Frontal cortex (tissue), 4 donors: ENCODE results near the gene RBBP8NL. TPM values are rescaled to one million over a fixed set of nuclear protein-coding genes. Genes with fewer than 3 reads are reported as not detected.

ENCODE experiments used
- DNase-seq, 2 donors: peaks; one replicate each; pipeline ENCODE4 v3.0.0; 2012; ENCODE audit warnings: low spot score in 2 of 2
- FAIRE-seq: peaks from 2 replicates; lab custom pipeline; 2012; peaks lifted over from hg19 to GRCh38; lab: Jason Lieb, UNC
- total RNA-seq: library from RNA; depleted of rRNA; stranded (reverse); fragments of >200 nt; gene quantifications from one replicate; pipeline ENCODE4 v1.2.3, GENCODE V29; 2014
- donor health status: control.
- donor health status: control.
- donor health status: control.

Gene RBBP8NL
- total RNA-seq, 1 donor from 2014 or later: not detected

DNA sequence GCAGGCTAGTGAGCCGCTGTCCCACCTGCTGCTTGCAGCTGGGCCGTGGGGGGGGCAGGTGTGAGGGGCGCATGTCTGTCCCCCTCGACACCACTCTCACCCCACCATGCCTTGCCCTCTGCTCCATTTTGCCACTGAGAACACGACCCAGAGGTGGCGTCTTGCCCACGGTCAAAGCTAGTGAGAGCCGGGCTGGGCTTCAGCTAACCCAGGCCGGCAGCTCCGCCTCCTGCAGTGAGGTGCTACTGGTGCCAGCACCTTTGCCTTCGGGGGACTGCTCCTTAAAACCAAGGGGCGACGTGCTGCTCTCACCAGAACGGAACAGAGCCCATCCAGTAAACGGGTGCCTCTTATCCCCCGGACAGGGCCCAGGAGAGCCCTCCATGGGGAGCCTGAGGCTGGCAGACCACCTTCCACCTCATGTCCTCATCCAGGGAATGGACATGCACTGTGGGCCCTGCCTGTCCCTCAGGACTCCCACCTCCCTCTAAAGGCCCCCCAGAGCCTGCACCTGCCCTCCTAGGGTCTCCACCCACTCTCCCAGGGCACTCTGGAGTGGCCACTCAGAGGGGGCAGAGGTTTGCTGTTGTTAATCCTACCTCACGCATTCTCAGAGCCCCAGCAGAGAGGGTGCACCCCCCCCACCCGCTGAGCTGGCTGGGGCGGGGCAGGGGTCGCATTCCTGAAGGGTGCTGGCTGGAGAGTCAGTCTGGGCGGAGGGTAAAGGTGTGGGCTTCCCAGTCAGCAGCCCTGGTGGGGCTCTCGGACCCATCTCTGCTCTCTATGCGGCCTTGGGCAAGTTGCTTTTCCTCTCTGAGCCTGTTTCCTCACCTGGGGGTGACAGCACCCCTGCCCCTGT is 2.9 kb downstream of the RBBP8NL start:
- DNase-seq (no peak), FAIRE-seq (no peak)

DNA sequence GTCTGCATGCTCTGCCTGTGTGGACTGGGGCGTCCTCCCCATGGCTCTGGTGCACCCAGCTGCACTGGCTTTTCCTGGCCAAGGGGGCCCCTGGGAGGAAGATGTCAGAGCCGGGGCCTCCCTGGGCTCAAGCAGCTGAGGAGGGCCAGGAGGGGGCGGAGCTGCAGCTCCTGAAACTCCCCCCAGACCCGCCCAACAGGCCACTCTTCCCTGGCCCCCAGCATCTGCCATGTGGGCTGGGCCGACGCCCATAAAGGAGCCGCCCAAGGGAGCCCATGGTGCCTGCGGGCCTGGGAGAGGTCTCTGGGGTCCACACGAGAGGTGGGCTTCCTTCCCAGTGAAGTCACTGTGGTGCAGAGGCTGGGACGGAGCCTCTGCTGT is 4.0 kb downstream of the RBBP8NL start:
- no peak for FAIRE-seq
- DNase-seq: no peak

DNA sequence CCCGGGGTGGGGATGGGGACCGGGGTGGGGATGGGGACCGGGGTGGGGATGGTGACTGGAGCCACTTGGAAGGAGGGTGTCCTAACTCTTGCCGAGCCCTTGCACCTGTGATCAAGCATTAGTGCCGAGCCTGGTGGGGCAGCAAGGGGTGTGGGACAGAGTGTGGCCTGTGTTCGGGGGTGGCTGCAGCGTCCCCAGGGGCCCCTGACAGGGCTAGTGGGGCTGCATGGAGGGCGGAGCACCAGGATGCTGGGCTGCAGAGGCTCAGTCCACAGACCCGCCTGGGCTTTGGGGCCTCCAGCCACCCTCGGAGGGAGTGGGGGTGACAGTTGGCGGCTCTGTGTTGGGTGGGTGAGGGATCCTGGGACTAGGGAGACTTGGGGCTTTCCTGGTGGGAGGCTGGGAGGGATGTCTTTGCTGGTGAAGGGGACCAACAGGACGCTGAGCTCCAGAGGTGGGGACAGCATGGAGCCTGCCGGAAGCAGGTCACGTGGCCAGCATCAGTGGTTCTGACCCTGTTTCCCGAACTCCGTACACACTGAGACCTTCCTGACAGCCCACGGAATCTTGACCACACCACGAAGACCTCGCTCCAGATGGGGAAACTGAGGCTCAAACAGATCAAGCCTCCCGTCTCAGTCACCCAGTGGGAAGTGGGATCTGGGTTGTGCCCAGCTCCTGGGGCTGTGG is 4.6 kb downstream of the RBBP8NL start:
- FAIRE-seq (no peak), DNase-seq (no peak)

DNA sequence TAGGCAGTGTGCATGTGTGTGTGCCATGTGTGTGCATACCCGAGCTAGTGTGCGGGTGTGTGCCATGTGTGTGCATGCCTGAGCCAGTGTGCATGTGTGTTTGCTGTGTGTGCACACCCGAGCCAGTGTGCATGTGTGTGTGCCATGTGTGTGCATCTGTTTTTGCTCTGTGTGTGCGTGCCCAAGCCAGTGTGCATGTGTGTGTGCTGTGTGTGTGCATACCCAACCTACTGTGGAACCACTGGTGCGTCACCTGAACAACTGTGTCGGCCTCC is 5.7 kb downstream of the RBBP8NL start:
- DNase-seq (no peak), FAIRE-seq (no peak)

DNA sequence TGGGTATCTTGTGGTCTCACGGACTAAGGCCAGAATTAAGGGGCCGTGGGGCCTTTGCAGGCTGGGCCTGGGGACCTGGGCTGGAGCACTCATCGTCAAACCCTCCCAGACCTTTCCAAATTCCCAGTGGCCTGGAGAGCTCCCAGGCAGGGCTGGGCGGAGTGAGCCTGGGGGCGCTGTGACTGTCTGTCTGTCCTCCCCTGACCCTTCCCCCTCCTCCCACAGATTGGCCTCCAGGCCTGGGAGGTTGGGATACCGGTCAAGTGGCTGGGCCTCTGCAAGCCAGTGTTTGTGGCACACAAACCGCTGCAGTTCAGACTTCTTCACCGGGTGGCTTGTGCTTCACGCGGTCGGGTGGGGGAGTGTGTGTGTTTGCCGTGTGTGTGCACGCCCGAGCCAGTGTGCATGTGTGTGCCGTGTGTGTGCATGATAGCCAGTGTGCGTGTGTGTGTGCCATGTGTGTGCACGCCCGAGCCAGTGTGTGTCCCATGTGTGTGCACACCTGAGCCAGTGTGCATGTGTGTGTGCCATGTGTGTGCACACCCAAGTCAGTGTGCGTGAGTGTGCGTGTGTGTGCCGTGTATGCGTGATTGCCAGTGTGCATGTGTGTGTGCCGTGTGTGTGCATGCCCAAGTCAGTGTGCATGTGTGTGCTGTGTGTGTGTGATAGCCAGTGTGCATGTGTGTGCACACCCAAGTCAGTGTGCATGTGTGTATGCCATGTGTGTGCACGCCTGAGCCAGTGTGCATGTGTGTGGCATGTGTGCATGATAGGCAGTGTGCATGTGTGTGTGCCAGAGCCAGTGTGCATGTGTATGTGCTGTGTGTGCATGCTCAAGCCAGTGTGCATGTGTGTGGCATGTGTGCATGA is 6.3 kb downstream of the RBBP8NL start:
- DNase-seq (no peak), FAIRE-seq (no peak)

DNA sequence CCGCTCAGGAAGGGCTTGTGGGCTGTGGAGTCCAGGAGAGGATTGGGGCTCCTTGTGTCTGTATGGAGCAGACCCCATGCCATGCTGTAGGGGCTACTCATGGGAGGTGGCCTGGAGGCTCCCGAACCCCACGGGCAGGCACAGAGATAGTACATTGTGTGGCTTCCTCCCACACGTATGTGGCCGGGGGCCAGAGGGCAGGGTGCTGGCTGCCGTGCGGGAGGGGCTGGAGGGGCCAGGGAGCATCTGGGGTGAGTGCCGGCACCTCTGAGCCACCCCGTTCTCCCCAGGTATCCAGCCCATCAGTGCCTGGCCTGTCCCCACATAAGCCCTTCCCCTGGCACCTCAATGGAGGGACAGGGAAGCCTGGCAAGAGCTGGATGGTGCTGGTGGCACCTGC is 7.6 kb downstream of the RBBP8NL start:
- DNase-seq (no peak), FAIRE-seq (no peak)

DNA sequence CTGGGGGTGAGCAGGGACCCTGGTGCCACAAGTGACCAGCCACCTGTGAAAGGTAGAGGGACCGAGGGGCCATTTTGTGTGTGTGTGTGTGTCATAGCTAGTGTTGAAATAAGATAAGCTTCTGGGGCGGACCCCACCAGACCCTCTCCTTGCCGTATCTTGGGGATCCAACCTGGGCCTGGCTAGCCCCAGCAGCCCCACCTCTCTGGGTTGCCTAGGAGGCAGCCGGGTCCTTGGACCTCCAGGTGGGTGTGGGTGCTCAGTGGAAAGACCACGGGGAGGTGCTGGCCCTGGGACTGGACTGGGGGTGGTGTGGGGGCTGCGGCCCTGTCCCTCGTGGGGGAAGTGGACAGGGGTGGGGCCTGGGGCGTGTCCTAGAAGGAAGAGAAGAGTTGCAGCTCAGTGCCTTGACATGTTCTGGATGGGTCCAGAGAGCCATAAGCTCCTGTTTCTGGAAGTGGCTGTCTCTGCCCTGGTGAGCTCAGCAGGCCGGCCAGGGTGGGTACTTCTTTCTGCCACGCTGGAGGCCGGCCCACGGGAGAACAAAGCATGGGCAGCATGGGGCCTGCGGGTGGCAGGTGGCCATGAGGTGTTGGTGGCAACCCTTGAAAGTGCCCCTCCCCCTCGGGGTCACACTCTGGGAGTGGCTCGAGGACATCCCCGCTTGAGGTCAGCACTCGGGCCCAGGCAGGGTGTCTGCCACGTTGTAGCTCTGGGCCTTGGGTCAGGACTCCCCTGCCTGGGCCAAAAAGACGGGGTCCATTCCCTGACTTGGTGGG is 8.4 kb downstream of the RBBP8NL start:
- DNase-seq: no peak
- FAIRE-seq: no peak

DNA sequence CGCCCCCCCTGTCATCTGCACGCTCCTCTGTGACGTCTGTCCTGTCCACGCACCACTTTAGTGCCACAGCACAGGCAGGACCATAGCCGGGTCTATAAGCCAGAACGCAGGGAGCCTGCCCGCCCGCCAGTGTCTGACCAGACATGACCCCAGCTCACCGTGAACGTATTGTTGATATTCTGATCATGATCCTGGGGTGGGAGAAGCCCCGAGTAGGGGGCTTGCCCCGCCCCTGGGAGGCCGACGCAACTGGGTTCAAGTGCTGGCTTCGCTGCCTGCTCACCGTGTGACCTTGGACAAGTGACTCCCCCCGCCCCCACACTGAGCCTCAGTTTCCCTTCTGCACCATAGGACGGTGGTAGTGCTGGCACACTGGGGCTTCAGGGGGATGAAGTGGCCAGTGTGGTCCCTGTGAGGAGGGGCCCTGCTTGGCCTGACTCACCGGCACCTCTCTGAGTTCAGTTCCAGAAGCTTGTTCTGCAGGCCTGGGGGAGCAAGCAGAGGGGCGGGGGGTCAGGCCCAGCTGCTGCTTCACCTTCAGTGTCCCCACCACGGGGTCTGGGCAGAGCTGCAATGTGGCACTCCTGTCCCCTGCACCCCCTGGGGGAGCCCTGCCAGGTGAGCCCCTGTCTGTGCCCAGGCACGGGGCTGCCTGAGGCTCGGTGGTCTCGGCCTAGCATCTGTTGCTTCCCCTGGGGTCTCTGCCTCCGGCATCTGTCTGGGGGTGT is 9.2 kb downstream of the RBBP8NL start:
- FAIRE-seq (no peak), DNase-seq (no peak)

DNA sequence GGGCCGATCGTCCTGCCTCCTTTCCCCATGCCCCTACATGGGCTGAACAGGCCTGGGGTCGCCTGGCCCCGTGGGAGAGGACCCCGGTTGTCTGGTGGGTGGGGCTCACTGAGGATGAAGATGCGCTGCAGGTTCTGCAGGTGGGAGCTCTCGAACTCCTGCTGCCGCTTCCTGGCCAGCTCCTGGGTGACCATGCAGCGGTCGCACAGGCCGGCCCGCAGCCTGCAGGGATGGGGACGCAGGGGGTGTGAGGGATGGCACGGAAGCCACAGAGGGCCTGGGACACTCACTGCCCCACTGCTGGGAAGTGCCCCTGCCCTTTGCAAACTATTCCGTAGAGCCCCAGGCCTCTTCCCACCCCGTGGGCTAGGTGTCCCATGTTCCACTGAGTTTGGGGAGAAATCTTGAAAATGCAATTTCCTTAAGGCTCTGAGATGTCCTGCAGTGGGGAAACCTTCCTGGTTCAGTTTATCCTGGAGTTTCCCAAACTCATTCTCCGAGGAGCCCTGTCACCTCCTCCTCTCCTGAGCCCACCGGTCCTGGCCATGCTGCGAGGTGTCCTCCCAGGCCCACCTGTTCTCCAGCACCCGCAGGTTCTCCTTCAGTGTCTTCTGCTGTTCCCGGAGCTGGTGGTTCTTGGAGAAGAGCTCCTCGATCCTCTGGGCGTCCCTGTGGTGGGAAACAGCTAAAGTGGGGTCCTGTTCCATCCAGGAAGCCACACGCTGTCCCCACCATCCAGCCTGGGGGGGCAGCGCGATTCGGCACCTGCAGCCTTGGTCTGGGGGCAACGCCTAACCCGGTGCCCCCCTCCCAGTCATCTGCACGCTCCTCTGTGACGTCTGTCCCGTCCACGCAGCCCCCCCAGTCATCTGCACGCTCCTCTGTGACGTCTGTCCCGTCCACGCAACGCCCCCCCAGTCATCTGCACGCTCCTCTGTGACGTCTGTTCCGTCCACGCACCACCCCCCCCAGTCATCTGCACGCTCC is 10.4 kb downstream of the RBBP8NL start:
- FAIRE-seq (no peak), DNase-seq (no peak)

DNA sequence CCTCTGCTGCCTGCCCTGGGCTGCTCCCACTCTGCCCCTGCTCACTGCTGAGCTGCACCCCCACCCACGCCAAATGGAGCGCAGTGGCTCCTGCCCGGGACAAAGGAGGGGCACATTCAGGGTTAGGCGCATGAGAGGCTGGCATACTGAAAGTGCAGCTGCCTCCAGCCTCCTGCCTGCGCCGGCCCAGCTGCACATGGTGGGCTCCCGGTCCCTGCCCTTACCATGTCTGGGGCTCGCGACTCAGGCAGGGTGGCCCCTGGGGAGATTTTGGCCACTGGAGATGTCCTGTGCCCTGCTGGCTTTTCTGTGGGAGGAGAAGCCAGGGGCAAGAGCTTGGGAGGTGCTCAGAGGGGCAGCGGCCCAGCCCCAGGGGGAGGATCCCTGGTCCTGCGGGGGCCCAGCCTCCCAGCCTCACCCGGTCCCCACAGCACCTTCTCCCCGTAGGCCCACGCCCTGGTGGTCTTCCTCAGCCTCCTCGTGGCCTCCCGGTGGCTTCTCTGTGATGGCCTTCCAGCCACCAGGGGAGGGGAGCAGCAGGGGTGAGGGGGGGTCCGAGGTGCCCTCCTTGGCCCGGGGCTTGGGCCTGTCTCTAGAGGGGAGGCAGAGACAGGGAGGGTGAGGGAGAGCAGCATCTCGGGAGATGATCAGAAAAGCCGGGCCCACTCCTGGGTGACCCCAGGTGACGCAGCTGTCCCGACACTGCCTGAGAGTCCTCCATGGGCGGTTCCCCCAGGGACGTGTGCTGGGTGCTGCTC is 11.8 kb downstream of the RBBP8NL start:
- DNase-seq (no peak), FAIRE-seq (no peak)

DNA sequence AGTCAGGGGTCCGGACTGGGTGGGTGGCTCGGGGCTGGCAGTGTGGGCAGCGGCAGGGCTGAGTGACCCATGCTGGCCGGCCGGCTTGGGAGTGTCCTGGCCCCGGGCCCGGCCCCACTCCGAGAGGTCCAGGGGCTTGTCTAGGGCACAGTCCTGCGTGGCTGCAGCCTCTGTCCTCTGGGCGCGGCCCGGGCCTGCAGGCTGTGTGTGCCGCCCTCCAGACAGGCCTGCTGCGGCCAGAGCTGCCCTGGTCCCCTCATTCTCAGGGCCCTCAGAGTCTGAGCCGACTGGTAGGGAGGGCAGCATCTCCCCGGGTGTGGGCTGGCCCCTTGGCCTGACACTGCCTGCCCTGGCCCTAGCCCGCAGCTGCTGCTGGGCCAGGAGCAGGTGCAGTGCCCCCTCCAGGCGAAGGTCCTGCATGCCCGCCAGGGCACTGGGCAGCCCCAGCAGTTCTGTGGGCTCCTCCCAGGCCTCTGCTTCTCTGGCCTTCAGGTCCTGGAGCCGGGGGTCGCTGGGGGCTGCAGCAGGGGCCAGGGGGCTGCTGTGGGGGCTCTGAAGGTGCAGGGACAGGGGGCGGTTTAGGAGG is 13.3 kb downstream of the RBBP8NL start:
- FAIRE-seq (no peak), DNase-seq (no peak)

DNA sequence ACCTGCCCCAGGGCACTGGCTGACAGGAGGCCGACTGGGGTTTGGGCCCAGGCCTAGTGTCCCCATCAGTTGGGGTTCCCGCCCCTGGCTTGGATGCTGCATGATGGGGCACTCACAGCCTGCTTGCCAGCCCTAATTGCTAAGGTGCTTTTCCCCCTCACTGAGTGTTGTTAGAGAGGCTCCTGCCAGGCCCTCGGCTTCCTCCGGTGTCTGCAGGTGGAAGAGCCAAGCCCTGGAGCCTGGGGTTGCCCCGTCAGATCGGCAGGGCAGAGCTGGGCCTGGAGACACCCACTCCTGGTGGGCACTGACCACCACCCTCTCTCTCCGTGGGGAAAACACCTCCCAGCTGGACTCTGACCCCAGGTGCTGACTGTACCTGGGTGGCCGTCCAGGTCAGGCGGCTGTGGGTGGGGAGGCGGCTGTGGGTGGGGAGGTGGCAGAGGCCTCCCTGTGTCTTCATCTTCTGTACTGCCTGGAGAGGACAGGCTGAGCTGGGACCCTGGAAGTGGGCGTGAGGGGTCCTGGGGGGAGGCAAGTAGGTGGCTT is 14.2 kb downstream of the RBBP8NL start:
- DNase-seq (no peak), FAIRE-seq (no peak)

DNA sequence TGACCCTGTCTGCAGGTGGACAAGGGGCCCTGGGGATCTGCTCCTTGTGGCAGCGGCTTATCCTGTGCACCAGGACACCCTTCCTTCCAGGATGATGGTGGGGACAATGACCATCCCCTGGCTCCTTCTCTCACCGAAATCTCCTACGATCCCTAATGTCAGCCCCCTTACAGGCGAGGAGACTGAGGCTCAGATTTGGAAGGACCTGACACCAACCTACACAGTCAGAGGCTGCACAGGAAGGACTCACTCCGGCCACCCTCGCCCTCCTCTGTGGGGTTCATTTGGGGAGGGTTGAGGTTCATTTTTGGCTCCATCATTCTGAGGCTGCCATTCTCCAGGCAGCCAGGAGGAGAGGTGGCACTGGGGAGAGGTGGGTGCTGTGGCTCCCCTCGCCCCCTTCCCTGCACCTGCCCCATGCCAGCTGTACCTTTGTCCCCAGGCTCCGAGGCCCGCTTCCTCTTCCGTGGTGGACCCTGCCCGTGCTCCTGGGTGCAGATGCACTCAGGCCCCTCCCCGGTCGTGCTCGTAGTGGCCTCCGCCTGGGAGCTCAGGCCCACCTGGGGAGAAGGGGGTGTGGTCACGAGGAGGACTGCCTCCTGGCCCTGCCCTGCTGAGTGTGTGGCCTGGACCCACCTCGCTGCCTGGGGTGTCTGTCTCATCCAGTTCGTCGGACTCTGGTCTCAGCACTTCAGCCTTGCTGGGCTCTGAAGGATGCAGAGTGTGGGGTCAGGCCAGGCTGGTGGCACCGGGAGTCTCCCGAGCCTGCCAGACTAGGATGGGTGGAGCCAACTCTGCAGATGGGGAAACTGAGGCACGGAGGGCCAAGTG is 14.9 kb downstream of the RBBP8NL start:
- FAIRE-seq (no peak), DNase-seq (no peak)

DNA sequence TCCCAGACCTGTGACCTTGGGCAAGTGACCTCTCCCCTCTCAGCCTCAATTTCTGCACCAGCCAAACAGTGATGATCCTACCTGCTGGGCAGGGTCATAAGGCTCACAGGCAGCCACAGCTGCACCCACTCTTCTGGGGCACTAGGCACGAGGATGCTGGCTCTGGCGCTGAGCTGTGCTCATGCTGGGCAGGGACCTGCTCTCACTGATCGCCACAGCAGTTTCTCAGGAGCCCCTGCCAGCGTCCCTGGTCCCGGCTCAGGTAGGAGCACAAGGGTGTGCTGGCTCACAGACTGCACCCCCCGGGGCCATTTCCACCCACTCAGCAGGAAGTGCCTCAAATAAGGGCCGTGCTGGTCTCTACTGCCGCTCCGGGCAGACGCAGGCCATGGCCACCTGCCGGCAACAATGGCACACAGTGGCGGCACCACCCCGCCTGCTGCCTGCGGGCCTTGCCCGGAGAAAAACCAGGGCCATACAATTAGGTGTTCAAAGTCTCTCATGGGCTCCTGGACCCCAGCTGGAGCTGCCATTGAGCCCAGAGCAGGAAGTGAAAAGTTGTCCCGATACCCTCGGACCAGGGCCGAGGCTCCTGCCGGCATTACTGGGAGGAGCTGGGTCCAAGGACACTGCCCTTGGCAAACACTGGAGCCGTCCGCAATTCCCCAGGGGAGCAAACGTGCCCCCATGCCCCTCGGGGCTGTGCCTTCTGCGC is 15.7 kb downstream of the RBBP8NL start:
- no peak for DNase-seq
- no peak for FAIRE-seq

DNA sequence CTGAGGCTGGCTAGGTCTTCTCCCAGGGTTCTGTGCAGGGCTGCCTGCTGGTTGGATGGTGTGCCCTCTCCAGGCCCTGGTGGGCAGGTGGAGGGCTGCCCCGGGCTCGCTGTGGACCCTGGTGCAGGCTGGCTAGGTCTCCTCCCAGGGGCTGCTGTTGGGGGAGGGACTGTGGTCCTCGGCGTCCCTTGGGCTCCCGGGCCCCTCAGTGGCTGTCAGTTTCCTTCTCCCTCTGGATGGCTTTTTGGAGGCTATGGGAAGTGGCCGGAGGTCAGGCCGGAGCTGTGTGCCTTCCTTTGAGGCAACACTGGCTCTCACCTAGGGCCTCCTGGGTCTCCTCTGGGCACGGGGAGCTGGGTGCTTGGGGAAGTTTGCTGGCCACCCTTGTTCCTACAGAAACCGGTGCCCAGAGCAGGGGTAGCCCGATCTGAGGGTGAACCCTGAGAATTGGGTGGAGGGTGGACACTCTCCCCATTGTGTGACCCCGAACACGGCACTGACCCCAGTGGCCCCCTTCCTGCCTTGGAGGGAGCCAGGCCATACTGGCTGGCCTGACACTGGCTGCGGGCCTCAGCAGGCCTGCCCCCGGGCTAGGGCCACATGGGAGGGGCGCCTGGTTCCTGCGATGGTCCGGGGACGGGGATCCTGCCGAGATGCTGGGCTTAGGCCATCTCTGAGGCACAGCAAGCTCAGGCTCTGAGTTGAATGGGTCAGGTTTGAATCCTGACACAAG is 16.4 kb downstream of the RBBP8NL start:
- no peak for FAIRE-seq
- DNase-seq: no peak
